ENCODE data around the gene METTL13. TPM values are rescaled to one million over a fixed set of nuclear protein-coding genes. Genes with fewer than 3 reads are reported as not detected.

Gene METTL13
- total RNA-seq, 1 experiment from 2014 or later, result 64.5 TPM

- Mint-ChIP-seq H3K9me3 (no peaks in the 10 kb centered on the region), H3K27me3 (ENCODE audit: low read depth) (no peaks in the 10 kb centered on the region), H3K36me3 (ENCODE audit: insufficient read depth in 1 of 3, low read depth in 3 of 3) (peaks cover 13 to 46% (median 33%) of the 10 kb centered on the region in 3 experiments; a peak in 6 of 7 replicates), H3K4me1 (peaks cover 18 to 26% of the 10 kb centered on the region in 2 experiments), H3K27ac (no peak overlapping the region; a peak in 1 of 7 replicates), H3K4me3 (no peak overlapping the region)
- Histone ChIP-seq H3K79me1 (ENCODE audit: insufficient read depth, low read depth, low read length, poor library complexity, severe bottlenecking) (no peaks in the 10 kb centered on the region), H4K5ac (ENCODE audit: insufficient read length, low read depth, low read length) (no peak overlapping the region), H2BK15ac (ENCODE audit: low read depth, low read length) (no peak overlapping the region), H3K23me2 (ENCODE audit: insufficient read length, low read depth, low read length, poor library complexity, severe bottlenecking) (no peaks in the 10 kb centered on the region), H3K9ac (ENCODE audit: extremely low read depth, insufficient read length, low read length) (no peak overlapping the region), H2BK120ac (ENCODE audit: low read depth, low read length, poor library complexity, severe bottlenecking) (no peak overlapping the region), H3K23ac (ENCODE audit: insufficient read length, low read depth, low read length) (no peak overlapping the region), H3K27me3 (ENCODE audit: insufficient read depth, low read length) (no peaks in the 10 kb centered on the region), H3K79me2 (ENCODE audit: insufficient read depth, low read length) (no peaks in the 10 kb centered on the region), H3T11ph (ENCODE audit: low read length) (no peak overlapping the region), H3K18ac (ENCODE audit: insufficient read length, low read depth, low read length) (no peak overlapping the region), H3K9me3 (ENCODE audit: control insufficient read depth, low read depth, low read length) (no peaks in the 10 kb centered on the region), H4K20me1 (ENCODE audit: control insufficient read depth, insufficient read depth, insufficient read length) (no peaks in the 10 kb centered on the region), H2AFZ (ENCODE audit: low read length) (no peak overlapping the region), H3K56ac (ENCODE audit: insufficient read length, low read depth, low read length) (no peak overlapping the region), H2AK5ac (ENCODE audit: insufficient read length, low read length) (no peak overlapping the region), H3K4me1 (ENCODE audit: insufficient read depth, low read length) (0 out of 2 replicates have a peak, but pooled peaks cover 2% of the 10 kb centered on the region), H2BK12ac (ENCODE audit: insufficient read length, low read depth, low read length) (no peak overlapping the region), H4K8ac (replicated peaks; ENCODE audit: insufficient read length, low read depth, low read length) (no peak overlapping the region), H4K91ac (ENCODE audit: insufficient read length, low read depth, low read length) (no peak overlapping the region), H3K4ac (ENCODE audit: low read depth, low read length) (no peak overlapping the region), H2BK5ac (ENCODE audit: insufficient read length, low read length) (no peak overlapping the region), H3K4me2 (ENCODE audit: insufficient read depth, insufficient read length, low read length) (no peak overlapping the region), H2BK20ac (ENCODE audit: low read depth, low read length, poor library complexity, severe bottlenecking) (no peak overlapping the region), H3K27ac (ENCODE audit: insufficient read length, low read depth, low read length) (no peak overlapping the region), H3K14ac (ENCODE audit: insufficient read depth, low read length) (no peak overlapping the region)
- DNase-seq, result no peak
- TF ChIP-seq CTCF (conservative IDR thresholded peaks at IDR 0.05), result no peak
- WGBS (ENCODE audit: extremely low coverage, insufficient read length, low lambda C conversion rate), result no CpG with 5 or more reads among the region's 3 CpGs
These were observed 16.9 kb downstream of the METTL13 start for GRCh38 chr1:171798311-171798710.
